OCI-LY1 (cell line): ENCODE measurements around the gene RELCH.

Experiments
- H2AFZ ChIP-seq: fragments of 200-600 bp; sonication (generic), shearing (Covaris generic); 2 replicates; pipeline ENCODE4 v1.6.0; 2014; ENCODE audit warnings: antibody characterized with exemption, mild to moderate bottlenecking, low read length
- H3F3A ChIP-seq: fragments of 200-600 bp; sonication (generic), shearing (Covaris generic); 2 replicates; pipeline ENCODE4 v1.6.0; 2014; ENCODE audit warnings: mild to moderate bottlenecking, antibody characterized with exemption, low read length, moderate library complexity; ENCODE audit not compliant: insufficient read depth
- H3K27ac ChIP-seq: fragments of 200-600 bp; sonication (generic); 2 replicates; pipeline ENCODE4 v1.5.1; 2014; ENCODE audit warnings: low read length, mixed run types, mild to moderate bottlenecking, low read depth; ENCODE audit not compliant: poor library complexity, severe bottlenecking
- H3K27me3 ChIP-seq: fragments of 200-600 bp; sonication (generic); 2 replicates; pipeline ENCODE4 v1.6.0; 2014; ENCODE audit warnings: antibody characterized with exemption, mild to moderate bottlenecking, low read length, moderate library complexity; ENCODE audit not compliant: insufficient read depth
- H3K36me3 ChIP-seq: fragments of 200-600 bp; sonication (generic); 2 replicates; pipeline ENCODE4 v1.6.1; 2014; ENCODE audit warnings: mild to moderate bottlenecking, antibody characterized with exemption, low read length, moderate library complexity, mixed read lengths; ENCODE audit not compliant: insufficient read depth
- H3K4me1 ChIP-seq: fragments of 200-600 bp; sonication (generic); 2 replicates; pipeline ENCODE4 v1.5.1; 2014; ENCODE audit warnings: mild to moderate bottlenecking, low read length, moderate library complexity; ENCODE audit not compliant: insufficient read depth, severe bottlenecking
- H3K4me2 ChIP-seq: fragments of 200-600 bp; sonication (generic), shearing (Covaris generic); 2 replicates; pipeline ENCODE4 v1.6.1; 2014; ENCODE audit warnings: low read length
- H3K4me3 ChIP-seq: fragments of 200-600 bp; sonication (generic); 2 replicates; pipeline ENCODE4 v1.5.1; 2014; ENCODE audit warnings: low read length, low read depth, mild to moderate bottlenecking, mixed read lengths; ENCODE audit not compliant: poor library complexity, severe bottlenecking
- H3K79me2 ChIP-seq: fragments of 200-600 bp; shearing (Covaris generic); 2 replicates; pipeline ENCODE4 v1.6.1; 2016; ENCODE audit warnings: mixed run types, low read length, mixed read lengths; ENCODE audit not compliant: insufficient read depth
- H3K9ac ChIP-seq: fragments of 200-600 bp; sonication (generic), shearing (Covaris generic); 2 replicates; pipeline ENCODE4 v1.6.1; 2014; ENCODE audit warnings: mild to moderate bottlenecking, low read length, mixed read lengths
- H3K9me2 ChIP-seq: fragments of 200-600 bp; sonication (generic), shearing (Covaris generic); 2 replicates; pipeline ENCODE4 v1.6.1; 2014; ENCODE audit warnings: low read depth, mild to moderate bottlenecking, low read length, mixed read lengths
- H3K9me3 ChIP-seq: fragments of 200-600 bp; shearing (Covaris generic); 2 replicates; pipeline ENCODE4 v1.6.1; 2014; ENCODE audit warnings: low read length, mixed read lengths
- H4K20me1 ChIP-seq: fragments of 200-600 bp; sonication (generic), shearing (Covaris generic); 2 replicates; pipeline ENCODE4 v1.6.0; 2016; ENCODE audit warnings: mild to moderate bottlenecking, low read length; ENCODE audit not compliant: insufficient read depth
- EZH2 ChIP-seq: fragments of 200-600 bp; sonication (generic), shearing (Covaris generic); IDR thresholded peaks from 2 replicates; pipeline ENCODE4 v1.8.0; 2017; ENCODE audit warnings: borderline replicate concordance, mixed run types, mild to moderate bottlenecking, antibody characterized with exemption, low read length, moderate library complexity, mixed read lengths
- TF ChIP-seq, protein P1 (sequence below): fragments of 200-600 bp; sonication (generic), shearing (Covaris generic); IDR thresholded peaks from 2 replicates; pipeline ENCODE4 v1.5.1; 2017; ENCODE audit warnings: mild to moderate bottlenecking, antibody characterized with exemption, low read length, moderate library complexity, mixed read lengths

RELCH gene

GRCh38 chr18:62210138-62210537 lies 23.1 kb downstream of the RELCH start:
- TF ChIP-seq, protein P1, sequence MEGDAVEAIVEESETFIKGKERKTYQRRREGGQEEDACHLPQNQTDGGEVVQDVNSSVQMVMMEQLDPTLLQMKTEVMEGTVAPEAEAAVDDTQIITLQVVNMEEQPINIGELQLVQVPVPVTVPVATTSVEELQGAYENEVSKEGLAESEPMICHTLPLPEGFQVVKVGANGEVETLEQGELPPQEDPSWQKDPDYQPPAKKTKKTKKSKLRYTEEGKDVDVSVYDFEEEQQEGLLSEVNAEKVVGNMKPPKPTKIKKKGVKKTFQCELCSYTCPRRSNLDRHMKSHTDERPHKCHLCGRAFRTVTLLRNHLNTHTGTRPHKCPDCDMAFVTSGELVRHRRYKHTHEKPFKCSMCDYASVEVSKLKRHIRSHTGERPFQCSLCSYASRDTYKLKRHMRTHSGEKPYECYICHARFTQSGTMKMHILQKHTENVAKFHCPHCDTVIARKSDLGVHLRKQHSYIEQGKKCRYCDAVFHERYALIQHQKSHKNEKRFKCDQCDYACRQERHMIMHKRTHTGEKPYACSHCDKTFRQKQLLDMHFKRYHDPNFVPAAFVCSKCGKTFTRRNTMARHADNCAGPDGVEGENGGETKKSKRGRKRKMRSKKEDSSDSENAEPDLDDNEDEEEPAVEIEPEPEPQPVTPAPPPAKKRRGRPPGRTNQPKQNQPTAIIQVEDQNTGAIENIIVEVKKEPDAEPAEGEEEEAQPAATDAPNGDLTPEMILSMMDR = no peak
- no peak for TF ChIP-seq EZH2
- Histone ChIP-seq H3K36me3 (peaks cover 38% of the 10 kb centered on the region), H3K4me1 (no peaks in the 10 kb centered on the region), H3K4me2 (no peak overlapping the region), H3K9ac (no peak overlapping the region), H2AFZ (no peak overlapping the region), H3K79me2 (peaks cover 45% of the 10 kb centered on the region), H3K4me3 (no peak overlapping the region), H3F3A (no peaks in the 10 kb centered on the region), H4K20me1 (no peaks in the 10 kb centered on the region), H3K27ac (no peak overlapping the region), H3K9me3 (peaks cover 4% of the 10 kb centered on the region; the same call in 1 of the 2 replicates), H3K27me3 (no peaks in the 10 kb centered on the region), H3K9me2 (no peaks in the 10 kb centered on the region)

DNA sequence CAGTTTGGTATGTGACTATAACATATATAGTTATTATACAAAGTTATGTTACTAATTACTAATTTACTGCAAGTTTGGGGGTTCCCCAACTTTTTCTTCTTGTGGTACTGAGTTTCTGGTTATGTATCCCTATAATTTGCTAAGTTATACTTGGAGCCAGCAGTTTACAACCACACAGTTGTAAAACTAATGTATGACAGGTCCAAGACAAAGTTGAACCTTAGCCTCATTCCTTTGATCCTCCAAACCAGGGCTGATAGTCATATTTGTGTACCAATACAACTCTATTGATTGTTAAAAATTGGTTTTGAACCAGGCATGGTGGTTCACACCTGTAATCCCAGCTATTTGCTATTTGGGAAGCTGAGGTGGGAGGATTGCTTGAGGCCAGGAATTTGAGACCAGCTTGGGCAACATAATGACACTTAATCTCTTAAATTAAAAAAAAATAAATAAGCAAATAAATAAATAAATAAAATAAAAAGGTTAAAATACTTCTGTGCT lies 24.3 kb downstream of the RELCH start:
- no peaks in the 10 kb centered on the region for H4K20me1 ChIP-seq
- peaks cover 45% of the 10 kb centered on the region for H3K36me3 ChIP-seq
- no peak overlapping the region for H3K4me2 ChIP-seq
- no peak overlapping the region for H3K4me3 ChIP-seq
- H3K9ac ChIP-seq = no peak overlapping the region
- no peaks in the 10 kb centered on the region for H3K4me1 ChIP-seq
- peaks cover 4% of the 10 kb centered on the region; the same call in 1 of the 2 replicates for H3K9me3 ChIP-seq
- H3K9me2 ChIP-seq = no peaks in the 10 kb centered on the region
- H3K79me2 ChIP-seq = peaks cover 34% of the 10 kb centered on the region
- no peaks in the 10 kb centered on the region for H3F3A ChIP-seq
- H2AFZ ChIP-seq = no peak overlapping the region
- TF ChIP-seq, protein P1 = no peak
- no peak for TF ChIP-seq EZH2
- no peaks in the 10 kb centered on the region for H3K27me3 ChIP-seq
- H3K27ac ChIP-seq = no peak overlapping the region

- Histone ChIP-seq H3F3A (no peaks in the 10 kb centered on the region), H2AFZ (no peak overlapping the region), H4K20me1 (no peaks in the 10 kb centered on the region), H3K4me1 (no peaks in the 10 kb centered on the region), H3K9me3 (no peaks in the 10 kb centered on the region), H3K4me2 (no peak overlapping the region), H3K27me3 (no peaks in the 10 kb centered on the region), H3K4me3 (no peak overlapping the region), H3K79me2 (peaks cover 7% of the 10 kb centered on the region), H3K9me2 (no peaks in the 10 kb centered on the region), H3K36me3 (peaks cover 52% of the 10 kb centered on the region), H3K27ac (no peak overlapping the region), H3K9ac (no peak overlapping the region)
- TF ChIP-seq, protein P1 = no peak
- TF ChIP-seq EZH2 = no peak
Observed at GRCh38 chr18:62214790-62215189, 27.7 kb downstream of the RELCH start.
